ENCODE measurements around the gene MARCHF11. TPM values are rescaled to one million over a fixed set of nuclear protein-coding genes. Genes with fewer than 3 reads are reported as not detected.

Gene MARCHF11
- total and polyA plus RNA-seq, 2 of the 4 experiments (the other 2 are of a cell fraction): not detected

GRCh38 chr5:16033187-16033925 is 146.2 kb downstream of the MARCHF11 start:
- no peak overlapping the region for H3K14ac ChIP-seq (replicated peaks; ENCODE audit: low read depth, low read length)
- H3K4me2 ChIP-seq (ENCODE audit: low read depth, low read length): no peak overlapping the region
- H4K91ac ChIP-seq (ENCODE audit: insufficient read depth, low read depth, low read length): no peak overlapping the region
- dilution Hi-C loops (cut with HindIII; ENCODE audit: low sequenced_read_pairs, unreplicated experiment) (no loop called here), intact Hi-C loops (cut with micrococcal nuclease) (no loop called here), in situ Hi-C loops (cut with MboI; ENCODE audit: low sequenced_read_pairs) (no loop called here)
- no peaks in the 10 kb centered on the region for H3K4me1 ChIP-seq (ENCODE audit: control insufficient read depth, insufficient read depth, low read length)
- CTCF ChIA-PET: no interaction called here
- BruUV-seq (replicated peaks): no TSS peak
- no peak overlapping the region for H2BK120ac ChIP-seq (ENCODE audit: low read depth, low read length)
- H3K9ac ChIP-seq (ENCODE audit: low read depth, low read length): no peak overlapping the region
- H3K9me1 ChIP-seq (ENCODE audit: insufficient read depth, low read length): no peaks in the 10 kb centered on the region
- DNase-seq (no peak), ATAC-seq (ENCODE audit: low read depth) (no peak)
- H3K27me3 ChIP-seq (ENCODE audit: control insufficient read depth, insufficient read depth, low read length): no peaks in the 10 kb centered on the region
- no peak overlapping the region for H3K23ac ChIP-seq (ENCODE audit: low read depth, low read length)
- WGBS, 2 experiments (ENCODE audit: extremely low coverage in 2 of 2, insufficient read length in 1 of 2): 100% methylated on average over 1 of the region's 4 CpGs; no CpG with 5 or more reads in 1 of the 2 experiments
- H3K79me1 ChIP-seq (ENCODE audit: low read depth in 1 of 2, low read length in 2 of 2): no peaks in the 10 kb centered on the region
- no peak overlapping the region for H3K27ac ChIP-seq (ENCODE audit: insufficient read depth, low read length)
- no peak overlapping the region for H2AK9ac ChIP-seq (replicated peaks; ENCODE audit: low read depth, low read length, poor library complexity)
- H2AK5ac ChIP-seq (ENCODE audit: low read depth, low read length): no peak overlapping the region
- TF ChIP-seq RFX5 (IDR thresholded peaks at IDR 0.05; ENCODE audit: low read depth, low read length): no peak
- no peaks in the 10 kb centered on the region for H4K20me1 ChIP-seq (ENCODE audit: insufficient read depth, low read length)
- no peak overlapping the region for H4K8ac ChIP-seq (ENCODE audit: low read depth in 2 of 2, low read length in 2 of 2)
- H3K18ac ChIP-seq (ENCODE audit: low read depth, low read length): no peak overlapping the region
- H3K36me3 ChIP-seq (ENCODE audit: control insufficient read depth, insufficient read depth, low read length): no peaks in the 10 kb centered on the region
- H3K4ac ChIP-seq (ENCODE audit: low read depth, low read length): no peak overlapping the region
- no peak overlapping the region for H2BK20ac ChIP-seq (ENCODE audit: low read depth, low read length)
- no peaks in the 10 kb centered on the region for H3K9me3 ChIP-seq (ENCODE audit: control insufficient read depth, insufficient read depth, low read length)
- H4K5ac ChIP-seq (ENCODE audit: low read depth, low read length): no peak overlapping the region
- H2BK15ac ChIP-seq (ENCODE audit: low read depth, low read length): no peak overlapping the region
- H3K4me3 ChIP-seq (ENCODE audit: insufficient read depth, low read depth, low read length): no peak overlapping the region
- POLR2A ChIA-PET (ENCODE audit: unreplicated experiment): no interaction called here
- no peak overlapping the region for H2BK5ac ChIP-seq (ENCODE audit: low read depth, low read length, poor library complexity, severe bottlenecking)
- no peak overlapping the region for H3K56ac ChIP-seq (ENCODE audit: extremely low read depth, insufficient read depth, low read length)
- H2AFZ ChIP-seq (replicated peaks; ENCODE audit: low read length, poor library complexity): no peak overlapping the region
